ENCODE results near the gene TRABD2B.

TRABD2B gene

DNA sequence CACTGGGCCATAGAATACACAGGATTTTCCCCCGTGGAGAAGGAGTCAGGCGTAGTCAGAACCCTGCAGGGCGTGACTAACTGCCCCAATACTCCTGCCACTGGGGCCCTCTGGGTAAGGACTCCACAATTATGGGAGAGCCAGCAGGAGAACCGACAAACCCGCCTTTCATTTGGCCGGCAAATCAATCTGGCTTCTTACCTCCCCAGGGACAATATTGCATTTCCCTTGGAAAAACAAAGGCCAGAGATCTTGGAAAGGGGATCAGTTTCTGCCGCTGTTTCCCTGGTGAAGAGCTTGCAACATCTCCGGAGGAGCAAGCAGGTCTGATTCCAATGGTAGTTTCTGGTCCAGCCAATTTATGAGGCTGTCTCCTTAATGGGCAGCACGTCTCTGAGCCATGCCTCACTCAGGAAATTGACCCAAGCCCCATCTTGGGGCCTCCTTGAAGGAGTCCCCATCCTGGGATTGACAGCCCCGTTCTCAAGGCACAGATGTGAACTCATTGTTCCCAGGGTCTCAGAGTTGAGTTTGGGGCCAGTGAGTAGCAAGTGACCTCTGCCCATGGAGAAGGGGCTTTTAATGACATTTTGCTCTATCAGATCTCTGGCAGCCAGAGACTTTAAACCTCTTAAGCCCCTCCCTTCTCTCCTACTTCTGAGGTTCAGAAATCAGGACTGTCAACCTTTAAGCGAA lies 4.3 kb downstream of the TRABD2B start:
- no peak for DNase-seq (ENCODE audit: low spot score)

DNA sequence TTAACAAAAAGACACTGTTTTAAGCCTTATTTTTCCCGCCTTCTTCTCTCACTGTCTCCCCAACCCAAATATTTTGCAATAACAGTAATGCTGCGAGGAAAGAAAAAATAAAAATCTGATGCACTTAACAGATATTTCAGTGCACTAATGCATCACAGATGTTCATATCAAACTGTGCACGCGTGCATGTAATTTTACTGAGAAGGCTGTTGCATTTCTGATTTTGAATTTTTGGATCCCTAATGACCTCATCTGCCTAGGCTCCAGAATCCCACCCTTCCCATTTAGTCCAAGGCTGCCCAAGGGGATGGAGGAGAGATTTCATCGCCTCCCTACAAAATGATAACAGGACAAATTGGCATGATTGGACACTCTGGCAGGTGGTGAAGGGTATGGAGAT lies 5.5 kb downstream of the TRABD2B start:
- DNase-seq (ENCODE audit: low spot score) = no peak

DNA sequence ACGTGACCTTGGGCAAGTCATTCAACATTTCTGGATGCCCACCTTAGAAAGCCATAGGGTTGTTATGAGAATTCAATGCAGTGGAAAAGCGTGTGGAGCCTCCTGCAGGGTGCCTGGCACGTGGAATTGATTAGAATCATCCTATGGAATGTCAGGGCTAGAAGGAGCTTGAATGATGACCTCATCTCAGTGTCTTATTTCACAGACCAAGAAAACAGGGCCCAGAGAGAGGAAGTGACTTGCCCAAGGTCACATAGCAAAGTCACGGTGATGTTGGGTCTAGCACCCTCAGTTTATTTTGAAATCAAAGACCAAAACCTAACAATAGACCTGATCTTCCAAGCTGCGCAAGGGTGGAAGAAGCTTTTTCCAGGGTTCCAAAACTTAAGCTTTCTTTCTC lies 6.0 kb downstream of the TRABD2B start:
- no peak for DNase-seq (ENCODE audit: low spot score)

DNA sequence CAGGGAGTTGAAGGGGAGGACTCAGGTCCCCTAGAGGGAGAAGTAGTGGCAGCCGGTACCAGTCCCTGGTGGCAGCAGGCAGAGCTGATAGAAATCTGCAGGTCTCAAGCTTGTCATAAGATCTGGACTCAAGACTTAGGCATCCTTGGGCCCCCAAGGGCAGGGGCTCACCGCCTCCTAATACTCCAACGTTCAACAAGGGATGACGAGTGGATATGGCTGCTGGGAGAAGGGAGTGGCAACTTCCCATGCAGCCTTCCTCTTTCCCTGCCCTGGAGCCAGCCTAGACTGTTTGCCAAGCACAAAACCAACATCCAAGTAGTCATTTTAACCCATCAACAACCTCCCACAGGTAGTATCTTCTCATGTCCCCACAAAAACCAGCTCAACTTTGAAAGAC lies 6.9 kb downstream of the TRABD2B start:
- DNase-seq (ENCODE audit: low spot score) = no peak

DNA sequence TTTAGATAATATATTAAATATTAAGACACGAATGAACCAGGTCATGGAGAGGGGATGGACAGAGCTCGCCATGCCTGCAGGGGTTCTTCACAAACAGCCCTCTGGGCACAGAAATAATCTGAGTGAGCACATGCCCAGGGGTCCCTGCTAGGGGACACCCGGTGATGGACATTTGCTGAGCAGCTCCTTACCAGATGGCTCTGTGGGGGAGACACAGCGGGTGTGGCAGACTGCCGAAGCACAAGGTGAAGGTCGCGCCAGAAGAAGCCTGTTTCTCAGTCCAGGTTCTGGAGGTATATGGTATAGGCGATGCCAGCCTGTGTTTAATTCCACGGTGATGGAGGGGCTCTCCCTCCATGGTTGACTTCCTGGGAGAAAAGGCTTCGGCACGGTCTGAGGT lies 9.6 kb downstream of the TRABD2B start:
- no peak for DNase-seq (ENCODE audit: low spot score)

DNA sequence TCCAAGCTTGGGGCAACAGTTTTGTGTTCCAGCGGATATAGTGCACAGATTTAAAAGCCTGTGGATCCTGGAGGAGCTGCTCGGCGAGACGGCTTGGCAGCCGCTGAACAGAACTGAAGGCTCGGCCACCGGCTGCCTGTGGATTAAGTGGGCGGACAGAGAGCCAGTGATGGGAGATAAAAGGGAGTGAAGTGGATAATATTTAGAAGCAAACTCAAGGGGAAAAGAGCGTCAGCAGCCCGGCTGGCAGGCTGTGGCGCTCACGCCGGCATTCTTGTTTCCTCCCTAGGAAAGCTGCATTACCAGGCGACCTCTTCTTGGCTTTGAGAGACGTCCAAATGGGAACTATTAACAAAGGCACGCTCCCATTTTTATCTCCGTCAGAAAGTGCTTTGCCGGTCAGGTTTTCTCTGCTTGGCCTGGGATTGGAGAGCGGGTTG lies 10.4 kb downstream of the TRABD2B start:
- no peak for DNase-seq (ENCODE audit: low spot score)

DNA sequence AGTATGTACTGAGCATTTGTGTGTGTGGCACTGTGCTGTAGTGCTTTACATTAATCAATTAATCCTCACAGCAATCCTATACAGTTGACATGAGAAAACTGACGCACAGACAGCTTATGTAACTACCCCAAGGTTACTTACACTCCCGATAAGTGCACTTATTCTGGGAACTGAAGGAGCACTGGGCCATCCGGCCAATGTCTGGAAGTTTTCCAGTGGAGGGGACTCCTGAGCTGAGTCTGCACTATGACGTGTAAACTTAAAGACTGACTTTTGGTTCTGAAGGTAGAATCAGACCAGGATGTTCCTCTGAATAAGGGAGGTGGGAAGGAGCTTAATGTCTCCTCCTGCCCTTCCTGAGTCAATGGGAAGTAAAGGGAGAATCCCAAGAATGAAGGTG lies 12.2 kb downstream of the TRABD2B start:
- no peak for DNase-seq (ENCODE audit: low spot score)

DNA sequence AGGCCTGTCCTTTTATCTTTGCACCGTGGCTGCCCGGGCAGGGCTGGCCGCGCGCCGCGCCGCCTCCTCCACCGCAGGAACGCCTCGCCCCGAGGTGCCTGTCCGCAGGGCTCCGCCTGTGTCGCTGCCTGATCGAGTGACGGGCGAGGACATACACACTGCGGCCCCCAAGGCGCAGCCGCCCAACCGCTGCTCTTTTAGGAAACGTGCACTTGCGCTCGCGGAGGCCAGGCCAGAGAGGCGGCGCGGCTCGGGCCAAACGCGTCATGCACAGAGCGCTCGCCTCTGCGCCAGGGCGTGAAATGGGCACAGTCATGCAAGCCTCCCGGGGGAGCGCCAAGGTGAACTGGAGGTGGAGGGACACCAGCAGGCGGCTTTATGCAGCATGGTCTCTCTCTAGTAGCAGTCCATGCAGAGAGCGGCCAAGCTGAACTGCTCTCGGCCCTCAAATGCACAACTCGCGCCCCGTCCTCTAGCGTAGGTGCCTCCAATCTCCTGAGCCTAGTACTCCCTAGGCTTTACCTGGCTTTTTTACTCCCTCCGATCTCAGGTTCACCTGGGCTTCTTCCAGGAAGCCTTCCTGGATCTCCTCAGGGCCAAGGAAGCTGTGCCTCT lies 12.9 kb downstream of the TRABD2B start:
- DNase-seq (ENCODE audit: low spot score) = no peak

DNA sequence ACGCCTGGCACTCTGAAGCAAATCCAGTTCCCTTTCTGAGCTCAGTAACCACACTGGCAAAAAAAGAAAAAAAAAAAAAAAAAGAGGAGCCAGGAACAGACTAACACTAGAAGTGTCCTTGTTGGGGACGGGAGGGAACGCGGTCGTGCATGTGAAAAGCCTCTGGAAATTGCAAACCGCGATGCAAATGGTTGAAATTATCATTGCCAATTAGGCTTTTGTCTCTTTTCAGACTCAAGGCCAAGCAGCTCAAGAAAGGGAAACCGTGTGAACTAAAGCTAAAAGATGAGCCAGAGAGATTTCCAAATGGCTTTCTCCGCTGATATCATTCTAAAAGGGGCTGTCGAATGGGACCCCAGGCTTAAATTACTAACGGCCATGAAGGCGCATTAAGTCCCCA lies 13.5 kb downstream of the TRABD2B start:
- no peak for DNase-seq (ENCODE audit: low spot score)

DNA sequence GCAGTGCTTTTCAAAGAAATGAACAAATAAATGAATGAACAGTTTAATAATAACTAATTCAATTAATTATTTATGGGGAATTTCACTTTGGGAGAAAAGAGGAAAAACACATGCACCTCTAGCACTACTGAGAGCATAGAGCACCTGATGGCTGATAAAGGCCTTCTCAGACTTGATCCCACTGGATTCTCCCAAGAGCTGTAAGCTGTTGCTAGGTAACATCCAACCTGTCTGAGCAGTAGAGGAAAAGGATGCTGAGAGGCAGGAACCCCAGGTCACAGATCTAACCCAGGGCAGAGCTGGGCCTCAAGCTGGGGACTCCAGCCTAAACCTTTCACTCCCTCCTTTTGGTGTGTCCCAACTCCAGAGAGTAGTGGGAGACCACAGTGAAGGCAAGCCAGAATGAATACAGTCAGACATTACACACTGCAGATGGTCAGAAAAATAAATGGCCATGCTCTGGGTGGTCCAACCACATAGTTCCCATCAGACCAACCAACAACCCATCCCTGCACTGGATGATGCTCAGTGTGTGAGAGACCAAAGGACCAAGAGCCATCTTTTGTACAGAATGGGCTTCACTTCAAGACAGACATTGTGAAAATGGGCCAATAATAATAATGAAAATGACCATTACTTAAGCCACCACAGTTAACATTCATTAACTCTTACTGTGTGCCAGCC lies 15.4 kb downstream of the TRABD2B start:
- DNase-seq (ENCODE audit: low spot score) = no peak

DNA sequence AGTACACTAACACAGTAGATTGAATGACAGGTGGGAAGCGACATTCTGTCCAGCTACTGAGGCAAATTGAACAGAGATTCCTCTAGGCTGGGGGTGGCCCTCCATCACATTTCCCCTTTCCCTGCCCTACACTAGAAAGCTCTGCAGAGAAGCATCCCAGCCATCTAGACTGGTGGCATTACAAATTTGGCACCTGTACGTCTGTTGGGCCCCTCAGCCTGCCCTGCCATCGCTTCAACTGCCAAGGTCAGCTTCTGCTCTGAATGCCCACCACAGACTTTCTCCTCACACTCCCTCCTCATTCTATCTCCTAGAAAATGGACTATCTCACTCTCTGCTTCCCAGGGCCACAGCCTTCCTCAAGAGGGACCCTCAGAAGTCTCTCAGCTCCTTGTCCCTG lies 16.7 kb downstream of the TRABD2B start:
- DNase-seq (ENCODE audit: low spot score) = no peak

DNA sequence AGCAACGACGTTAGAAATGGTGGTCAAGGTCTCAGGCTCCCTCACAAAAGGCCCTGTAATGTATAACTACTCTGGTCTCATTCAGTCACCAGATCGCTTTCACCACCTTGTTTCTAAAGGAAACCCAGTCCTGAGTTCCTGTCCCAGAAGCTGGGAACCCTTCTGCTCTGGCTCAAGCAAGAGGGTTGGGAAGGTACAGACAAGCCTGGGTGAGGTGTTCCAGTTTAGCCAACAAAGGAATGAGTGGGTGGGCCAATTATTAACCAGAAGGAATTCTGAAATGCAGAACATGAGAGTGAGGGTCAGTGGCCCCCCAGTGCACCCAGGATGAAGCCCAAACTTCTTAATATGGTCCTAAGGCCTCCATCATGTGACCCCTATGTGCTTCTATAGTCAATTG lies 17.5 kb downstream of the TRABD2B start:
- no peak for DNase-seq (ENCODE audit: low spot score)

DNA sequence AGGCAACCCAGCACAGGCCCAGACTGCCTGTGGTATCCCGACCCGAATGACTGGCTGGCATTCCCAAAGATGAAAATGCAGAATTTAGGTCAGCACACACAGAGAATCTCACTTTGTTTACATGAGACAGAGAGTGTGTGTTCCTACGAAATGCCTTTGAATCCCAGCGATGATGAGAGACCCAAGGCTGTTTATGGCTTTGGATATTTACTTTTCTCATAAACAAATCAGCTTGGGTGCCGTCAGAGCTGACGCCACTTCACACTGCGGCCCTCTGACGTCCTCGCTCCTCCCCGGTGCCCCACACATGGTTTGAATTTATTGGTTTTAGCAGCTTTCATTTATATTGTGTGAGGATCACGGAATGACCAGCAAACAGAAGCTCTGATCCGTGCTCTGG lies 18.7 kb downstream of the TRABD2B start:
- no peak for DNase-seq (ENCODE audit: low spot score)

DNA sequence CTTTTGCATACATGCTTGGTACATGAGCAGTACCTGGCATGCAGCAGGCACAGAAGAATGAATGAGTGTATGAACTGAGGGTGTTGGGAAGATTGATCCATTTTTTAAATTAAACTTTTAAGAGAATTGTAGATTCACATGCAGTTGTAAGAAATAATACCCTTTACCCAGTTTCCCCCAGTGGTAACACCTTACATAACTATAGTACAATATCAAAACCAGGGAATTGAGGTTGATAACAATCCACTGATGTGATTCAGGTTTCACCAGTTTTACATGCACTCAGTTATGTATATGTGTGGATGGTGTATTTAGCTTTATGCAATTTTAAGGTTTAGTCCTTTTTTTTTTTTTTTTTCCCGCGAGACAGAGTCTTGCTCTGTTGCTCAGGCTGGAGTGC lies 20.5 kb downstream of the TRABD2B start:
- no peak for DNase-seq (ENCODE audit: low spot score)

DNA sequence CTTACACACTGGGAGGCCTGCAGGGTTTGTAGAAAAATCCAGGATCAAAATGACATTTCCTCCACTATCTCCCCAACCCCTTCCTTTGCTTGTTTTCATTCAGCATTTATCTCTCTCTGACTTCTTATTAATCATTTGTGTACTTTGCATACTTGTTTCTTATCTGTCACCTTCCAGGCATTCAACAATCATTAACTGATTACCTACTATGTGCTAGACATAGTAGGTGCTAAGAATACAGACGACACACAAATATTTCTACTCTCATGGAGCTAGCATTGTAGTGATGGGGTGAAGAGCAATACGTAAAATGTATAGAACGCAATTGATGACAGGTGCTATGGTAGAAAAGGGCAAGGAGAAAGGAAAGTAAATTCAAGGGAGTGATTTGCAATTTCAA lies 20.9 kb downstream of the TRABD2B start:
- DNase-seq (ENCODE audit: low spot score) = no peak

DNA sequence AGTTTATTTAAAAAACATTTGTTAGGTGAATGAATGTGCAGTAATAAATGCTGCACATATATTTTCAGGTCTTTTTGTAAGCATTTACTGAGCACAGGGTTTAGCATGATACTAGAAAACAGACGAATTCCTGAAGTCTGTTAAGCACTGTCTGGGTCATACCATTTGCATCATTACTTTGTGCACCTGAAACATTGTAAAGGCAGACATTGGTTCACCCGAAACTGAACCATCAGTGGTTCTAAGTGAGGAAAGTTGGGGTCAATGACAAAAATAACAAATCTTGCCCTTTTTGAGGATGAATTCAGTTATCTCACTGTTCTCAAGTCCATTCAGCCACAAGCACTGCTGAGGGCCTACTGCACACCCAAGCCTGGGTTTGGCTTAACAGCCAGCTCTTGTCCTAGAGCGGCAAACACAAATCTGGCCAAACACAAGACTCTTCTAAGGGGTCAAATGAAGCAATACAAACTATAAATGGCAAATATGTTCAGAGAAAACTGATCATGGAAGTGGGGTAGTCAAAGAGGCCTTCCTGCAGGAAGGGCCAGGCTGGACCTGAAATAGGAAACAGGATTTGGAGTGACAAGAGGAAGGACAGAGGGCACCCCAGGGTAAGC lies 21.8 kb downstream of the TRABD2B start:
- DNase-seq (ENCODE audit: low spot score) = no peak

DNA sequence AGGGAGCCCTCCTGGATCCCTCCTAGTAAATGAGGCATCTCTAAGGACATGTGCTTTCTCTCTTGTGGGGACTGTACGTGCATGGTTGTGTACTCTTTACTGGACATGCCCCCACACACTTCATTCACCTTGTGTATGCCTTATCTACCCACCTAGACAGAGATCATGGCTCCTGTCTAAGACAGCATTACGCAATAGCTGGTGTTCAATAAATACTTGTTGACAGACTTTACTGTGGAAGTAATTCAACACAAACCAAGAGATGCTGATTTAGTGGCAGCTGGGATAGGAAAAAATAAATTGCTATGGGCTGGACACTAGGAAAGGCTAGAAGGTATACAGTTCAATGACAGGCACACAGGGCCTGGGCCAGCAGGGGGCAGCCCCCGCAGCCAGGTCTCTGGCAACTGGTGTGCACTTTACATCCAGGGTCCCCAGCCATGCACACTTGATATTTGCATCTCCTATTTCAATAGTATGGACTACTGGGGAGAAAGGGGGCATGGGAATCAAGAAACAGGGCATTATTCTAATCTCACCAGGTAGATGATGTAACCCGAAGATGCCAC lies 24.2 kb downstream of the TRABD2B start:
- no peak for DNase-seq (ENCODE audit: low spot score)

DNA sequence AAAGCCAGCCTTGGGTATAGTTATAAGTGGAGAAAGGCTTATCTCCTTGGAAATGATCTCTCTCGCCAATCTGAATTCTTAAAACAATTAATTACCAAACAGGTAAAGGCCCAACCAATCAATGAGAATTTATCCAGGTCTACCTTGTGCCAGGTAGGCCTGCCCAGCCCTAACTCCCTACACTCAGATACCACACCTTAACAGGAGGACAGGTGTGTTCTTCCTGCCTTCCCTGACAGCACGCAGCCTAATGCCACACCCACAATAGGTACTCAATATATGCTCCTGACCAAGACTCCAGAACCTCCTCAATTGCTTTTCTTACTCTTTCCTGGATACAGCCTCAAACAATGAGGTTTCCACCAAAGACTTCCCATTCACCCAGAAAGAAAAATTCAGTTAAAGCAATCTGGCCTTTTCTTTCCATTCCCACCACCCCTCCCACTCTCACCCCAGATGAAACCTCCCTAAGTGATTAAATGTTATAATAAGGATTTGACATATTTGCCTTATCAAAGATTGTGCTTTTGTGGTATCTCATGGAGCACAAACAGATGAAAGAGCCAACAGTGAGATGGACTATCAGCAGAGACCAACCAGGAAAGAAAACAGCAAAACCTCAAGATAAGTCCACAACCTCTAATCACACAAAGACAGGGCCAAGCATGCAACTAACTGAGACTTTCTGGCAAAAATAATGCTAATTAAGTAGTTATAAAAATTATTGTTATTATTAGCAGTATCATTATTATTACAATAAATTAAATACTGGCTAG lies 25.6 kb downstream of the TRABD2B start:
- DNase-seq (ENCODE audit: low spot score) = no peak

DNA sequence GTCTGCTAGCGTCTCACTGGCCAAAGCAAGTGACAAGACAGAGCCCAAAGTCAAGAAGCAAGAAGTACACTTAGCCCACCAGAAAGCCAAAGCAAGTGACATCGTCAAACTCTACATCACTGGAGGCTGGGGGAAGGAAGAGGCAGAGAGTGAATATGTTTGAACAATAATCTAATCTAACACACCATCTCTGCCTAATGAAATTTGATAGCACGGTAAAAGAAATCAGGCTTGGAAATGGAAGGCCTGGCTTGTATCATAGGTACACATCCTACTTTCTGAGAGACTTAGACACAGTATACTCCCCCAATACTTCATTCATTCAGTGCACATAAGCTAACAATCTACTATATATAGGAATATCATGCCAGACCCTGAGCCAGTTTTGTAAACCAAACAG lies 26.3 kb downstream of the TRABD2B start:
- DNase-seq (ENCODE audit: low spot score) = no peak

DNA sequence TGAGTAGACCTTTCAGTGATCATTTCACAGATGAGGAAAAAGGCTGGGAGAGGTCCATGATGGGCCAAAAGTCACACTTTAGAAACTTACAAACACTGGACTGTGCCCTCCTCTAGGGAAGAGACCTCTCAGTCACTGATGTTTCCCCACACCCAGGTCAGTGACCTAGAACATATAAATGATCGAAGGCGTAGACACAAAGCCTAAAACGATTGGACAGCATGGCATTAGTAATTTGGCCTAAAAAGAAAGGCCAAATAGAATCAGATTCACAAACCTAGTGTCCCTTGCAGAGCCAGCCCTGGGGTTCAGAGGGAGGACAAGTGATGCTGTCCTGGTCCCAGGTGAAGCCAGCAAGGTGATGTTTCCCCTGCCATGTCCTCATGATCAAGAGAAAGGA lies 27.7 kb downstream of the TRABD2B start:
- no peak for DNase-seq (ENCODE audit: low spot score)

DNA sequence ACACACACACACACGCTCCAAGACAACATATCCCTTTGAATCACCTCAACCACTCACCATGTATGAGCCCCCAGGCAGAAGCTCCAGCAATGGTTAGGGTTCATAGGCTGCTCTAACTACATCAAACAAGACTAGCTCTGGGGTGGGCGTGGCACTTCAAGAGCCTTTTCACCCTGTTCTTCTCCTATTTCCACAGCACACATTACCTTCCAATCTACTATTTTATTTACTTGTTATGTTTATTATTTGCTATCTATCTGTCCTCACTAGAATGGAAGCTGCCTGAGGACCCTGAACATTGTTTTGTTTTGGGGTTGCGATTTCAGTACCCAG lies 28.7 kb downstream of the TRABD2B start:
- no peak for DNase-seq (ENCODE audit: low spot score)

DNA sequence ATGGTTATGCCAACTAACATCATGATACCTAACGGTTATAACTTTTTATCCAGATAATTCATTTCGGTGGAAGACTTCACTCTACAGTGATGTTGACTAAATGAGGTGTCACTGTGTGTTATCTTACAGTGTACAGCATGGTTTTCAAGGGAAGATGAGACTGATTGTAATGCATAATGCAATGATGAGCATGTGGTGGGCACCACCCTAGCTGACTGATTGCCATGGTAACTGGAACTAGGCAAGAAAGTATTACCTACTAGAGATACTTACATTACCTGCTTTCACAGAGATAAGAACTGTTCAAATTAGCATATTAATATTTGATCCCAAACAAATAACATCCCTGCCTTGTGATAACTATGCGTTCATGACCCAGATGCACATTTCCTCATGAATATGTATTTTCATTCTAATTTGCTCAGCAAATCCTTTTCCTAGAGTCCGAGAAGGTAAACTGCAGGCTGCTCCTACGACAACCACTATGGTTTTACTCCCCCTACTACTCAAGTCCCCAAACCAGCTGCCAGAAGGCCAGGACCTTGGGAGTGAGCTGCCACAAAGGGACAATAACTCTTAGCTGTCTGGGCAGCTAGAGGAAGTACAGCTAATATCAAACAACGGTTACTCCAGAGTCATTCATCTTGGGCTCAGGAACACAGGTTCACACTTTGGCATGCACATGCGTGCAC lies 29.2 kb downstream of the TRABD2B start:
- DNase-seq (ENCODE audit: low spot score) = no peak
